HG03045 (cell line): ENCODE measurements around the gene RALB.

Source experiments
- ATAC-seq: cut with Tn5 transposase; IDR thresholded peaks from one replicate; pipeline ENCODE4 v1.9.1; 2021; ENCODE audit warnings: mild to moderate bottlenecking, moderate library complexity; ENCODE audit not compliant: unreplicated experiment

The RALB gene

DNA sequence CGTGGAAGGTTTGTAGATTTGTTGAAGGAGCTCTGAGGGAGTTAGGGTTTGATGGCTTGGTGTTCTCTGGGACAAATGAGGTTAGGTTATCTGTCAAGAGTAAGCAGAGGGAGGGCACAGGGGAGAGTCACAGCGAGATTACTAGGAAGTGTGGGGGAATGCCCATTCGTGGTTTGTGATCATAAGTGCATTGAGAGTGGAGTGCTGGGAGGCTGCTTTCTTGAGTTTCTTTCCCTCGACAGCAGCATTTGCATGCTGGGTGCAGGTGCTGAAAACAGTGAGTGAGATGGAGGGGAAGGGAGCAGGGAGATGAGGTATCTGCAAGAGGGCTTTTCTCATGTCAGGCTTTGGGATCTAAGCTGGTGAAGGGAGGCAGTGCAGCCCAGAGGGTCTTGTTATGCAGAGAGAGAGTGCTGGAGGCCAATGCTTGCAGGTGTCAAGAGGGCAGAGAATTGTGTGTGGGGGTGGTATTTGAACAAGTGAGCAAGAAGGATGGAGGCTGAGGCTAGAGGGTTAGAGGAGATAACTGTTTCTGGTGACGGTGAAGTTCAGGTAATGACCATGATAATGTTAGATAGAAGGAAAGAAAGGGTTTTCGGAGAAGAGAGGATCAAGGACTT is 8.8 kb downstream of the RALB start:
- peak; percentile 90 for ATAC-seq

DNA sequence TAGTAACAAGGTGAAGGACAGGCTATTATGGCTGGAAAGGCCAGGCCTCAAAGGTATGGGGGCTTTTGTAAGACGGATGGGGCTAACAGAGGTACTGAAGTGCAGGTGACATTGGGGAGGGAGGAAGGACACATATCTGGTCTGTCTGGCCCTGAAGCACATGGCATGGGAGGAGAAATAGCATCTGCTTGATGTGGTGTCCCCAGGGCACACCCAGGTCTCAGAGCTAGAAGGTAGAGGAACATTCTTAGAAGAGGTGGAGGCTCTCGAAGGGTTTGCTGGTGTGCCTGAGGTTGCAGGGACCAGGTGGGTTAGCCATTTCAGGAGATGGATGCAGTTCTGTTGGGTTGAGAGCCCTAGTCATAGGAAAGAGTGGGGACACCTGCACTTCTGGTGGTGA is 9.5 kb downstream of the RALB start:
- no peak for ATAC-seq

DNA sequence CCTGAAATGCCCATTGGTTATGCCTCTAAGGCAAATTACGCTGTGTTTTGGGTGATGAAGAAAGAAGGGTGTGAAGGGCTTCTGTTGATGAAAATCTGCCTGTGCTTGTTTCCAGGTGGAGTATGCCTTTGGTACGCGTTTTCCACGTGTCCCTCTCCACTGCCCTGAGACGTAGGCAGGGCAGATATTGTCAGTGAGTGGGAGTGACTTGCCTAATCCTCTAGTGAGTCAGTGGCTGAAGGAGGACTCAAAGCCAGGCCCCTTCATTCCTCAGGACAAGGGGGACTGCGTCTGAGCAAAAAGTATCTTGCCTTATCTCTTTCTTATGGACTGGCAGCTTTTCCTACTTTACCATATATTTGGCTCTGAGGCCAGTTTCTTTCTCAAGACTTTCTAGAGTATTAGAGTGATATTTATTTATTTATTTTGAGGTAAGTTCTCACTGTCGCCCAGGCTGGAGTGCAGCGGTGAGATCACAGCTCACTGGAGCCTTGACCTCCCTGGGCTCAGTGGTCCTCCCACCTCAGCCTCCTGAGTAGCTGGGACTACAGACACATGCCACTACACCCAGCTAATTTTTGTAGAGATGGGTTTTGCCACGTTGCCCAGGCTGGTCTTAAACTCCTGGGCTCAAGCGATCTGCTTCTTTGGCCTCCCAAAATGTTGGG is 10.2 kb downstream of the RALB start:
- no peak for ATAC-seq

DNA sequence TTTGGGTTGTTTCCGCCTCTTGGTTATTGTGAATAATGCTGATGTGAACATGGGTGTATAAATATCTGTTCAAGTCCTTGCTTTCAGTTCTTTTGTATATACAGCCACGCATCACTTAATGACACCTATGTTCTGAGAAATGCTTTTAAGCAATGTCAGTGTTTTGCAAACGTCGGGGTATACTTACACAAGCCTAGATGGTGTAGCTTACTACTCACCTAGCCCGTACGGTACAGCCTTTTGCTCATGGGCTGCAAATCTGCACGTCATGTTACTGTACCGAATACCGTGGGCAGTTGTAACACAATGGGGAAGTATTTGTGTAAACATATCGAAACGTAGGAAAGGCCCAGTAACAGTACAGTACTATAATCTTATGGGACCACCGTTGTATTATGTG is 12.4 kb downstream of the RALB start:
- ATAC-seq, result no peak

DNA sequence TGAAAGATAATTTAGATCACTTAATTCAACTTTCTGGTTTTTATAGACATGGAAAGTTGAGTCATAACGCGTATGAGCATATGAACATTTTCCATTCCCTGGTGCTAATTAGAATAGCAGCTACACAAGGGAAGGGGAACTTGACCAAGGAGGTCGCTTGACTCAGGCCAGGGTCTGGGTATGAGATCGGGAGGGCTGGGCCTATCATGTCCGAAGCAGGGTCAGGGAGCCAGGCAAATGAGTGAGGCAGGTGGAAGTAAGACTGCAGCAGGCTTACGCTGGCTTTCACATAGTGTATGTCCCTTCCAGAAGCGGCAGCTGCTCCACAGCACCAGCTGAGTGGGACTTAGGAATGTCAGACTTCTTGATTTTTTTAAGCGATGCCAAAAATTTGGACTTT is 14.7 kb downstream of the RALB start:
- ATAC-seq, result peak; percentile 40

DNA sequence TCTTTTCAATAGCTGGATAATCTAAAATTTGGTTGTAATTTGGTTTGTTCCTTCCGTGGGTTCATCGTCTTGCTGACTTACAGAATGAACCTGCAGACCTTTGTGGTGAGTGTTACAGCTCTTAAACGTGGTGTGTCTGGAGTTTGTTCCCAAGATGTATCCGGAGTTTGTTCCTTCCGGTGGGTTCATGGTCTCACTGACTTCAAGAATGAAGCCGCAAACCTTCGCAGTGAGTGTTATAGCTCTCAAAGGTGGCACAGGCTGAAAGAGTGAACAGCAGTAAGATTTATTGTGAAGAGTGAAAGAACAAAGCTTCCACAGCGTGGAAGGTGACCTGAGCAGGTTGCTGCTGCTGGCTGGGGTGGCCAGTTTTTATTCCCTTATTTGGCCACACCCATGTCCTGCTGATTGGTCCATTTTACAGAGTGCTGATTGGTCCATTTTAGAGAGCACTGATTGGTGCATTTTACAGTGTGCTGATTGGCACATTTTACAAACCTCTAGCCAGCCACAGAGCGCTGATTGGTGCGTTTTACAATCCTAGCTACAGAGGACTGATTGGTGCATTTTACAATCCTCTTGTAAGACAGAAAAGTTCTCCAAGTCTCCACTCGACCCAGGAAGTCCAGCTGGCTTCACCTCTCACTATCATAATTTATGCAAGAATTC is 16.6 kb downstream of the RALB start:
- no peak for ATAC-seq

DNA sequence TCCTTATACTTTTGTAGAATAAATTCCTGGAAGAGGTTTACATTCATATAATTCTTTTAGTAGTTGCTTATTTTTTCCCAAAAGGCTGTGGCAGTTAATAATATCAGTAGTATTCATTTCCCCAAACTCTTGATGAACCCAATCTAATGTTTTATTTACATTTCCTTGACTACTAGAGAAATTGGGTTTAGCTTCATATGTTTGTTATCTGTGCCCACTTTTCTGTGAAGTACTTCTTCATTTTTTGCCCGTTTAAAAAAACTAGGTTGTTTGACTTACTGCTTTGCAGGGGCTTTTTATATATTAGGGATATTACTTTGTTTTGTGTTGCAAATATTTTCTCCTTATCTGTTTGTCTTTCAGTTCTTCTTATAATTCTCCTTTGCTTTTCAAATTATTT is 17.2 kb downstream of the RALB start:
- ATAC-seq, result no peak

DNA sequence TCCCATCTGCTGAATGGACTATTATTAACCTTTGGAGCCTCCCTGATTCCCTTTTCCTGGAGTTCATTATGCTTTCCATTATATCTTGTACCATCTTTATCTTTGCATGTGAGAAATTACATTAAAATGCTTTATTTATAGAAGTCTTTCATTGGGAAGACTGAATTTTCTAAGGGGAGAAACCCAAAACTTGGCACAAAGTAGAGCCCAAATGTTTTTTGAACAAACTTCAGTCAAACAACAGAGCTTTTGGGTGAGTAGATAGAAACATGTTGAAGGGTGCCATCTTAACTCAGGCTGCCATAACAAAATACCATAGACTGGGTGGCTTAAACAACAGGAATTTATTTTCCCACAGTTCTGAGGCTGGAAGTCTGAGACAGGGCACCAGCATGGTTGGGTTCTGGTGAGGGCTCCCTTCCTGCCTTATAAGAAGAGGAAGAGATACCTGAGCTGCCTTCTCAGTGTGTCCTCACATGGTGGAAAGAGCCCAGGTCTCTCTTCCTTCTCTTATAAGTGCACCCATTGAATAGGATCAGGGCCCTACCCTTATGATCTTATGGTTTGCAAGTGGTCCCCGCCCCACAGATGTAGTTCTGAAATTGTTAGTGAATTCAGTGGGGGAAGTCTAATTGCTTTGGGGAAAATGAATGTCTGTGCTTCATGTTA is 19.2 kb downstream of the RALB start:
- ATAC-seq, result no peak

DNA sequence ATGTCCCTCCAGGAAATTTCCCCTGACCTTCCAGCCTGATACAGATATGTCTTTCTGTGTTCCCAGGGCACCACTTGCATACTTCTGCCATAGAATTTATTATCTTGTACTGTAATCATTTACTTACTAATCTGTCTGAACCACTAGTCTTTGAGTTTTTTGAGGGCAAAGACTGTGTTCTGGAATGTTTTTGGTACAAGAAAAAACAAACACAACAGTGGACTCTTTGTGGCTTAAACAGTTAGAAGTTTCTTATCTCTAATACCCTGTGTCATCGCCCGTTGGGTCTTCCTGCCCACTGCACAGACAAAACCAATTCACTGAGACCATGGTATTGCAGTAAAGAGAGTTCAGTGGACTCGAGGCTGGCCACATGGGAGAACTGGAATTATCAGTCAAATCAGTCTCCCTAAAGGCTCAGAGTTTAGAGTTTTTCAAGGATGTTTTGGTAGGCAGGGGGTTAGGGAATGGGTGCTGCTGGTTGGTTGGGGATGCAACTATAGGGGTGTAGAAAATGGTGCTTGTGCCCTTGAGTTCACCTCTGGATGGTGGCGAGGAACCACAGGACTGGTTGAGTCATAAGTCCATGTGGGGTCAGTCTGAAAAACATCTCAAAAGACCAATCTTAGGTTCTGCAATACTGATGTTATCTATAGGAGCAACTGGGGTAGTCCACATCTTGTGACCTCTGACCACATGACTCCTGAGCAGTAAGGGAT is 20.3 kb downstream of the RALB start:
- ATAC-seq, result no peak

DNA sequence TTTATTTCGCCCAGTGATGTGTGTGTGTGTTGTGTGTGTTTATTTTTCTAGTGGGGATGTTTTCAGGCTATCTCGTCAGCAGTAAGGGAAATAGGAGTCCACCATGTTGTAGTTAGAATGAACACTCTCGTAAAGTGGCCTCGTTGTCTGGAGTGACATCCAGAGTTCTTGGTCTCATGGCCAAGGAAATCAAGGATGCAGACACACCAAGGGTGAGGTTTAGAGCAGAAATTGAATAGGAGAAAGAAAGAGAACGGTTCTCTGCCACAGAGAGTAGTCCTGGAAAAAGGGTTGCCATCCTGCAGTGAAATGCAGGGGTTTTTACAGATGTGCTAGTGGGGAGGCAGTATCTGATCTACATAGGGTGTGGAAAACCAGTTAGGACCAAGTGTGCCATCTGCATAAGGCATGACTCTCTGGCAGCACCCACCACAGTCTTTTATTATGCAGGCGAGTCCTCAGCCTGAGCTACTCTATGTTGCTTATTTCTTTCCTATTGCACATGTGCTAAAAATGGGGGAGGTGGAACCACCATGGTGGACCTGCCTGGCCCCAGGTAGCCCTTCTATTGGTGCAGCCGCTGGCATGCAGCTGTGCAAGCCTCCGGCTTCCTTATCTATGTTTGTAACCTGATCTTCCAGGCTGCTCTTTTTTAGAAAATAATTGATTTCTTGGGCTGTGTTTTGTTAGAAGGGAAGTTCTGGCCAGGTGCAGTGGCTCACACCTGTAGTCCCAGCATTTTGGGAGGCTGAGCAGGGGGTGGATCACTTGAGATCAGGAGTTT is 23.2 kb downstream of the RALB start:
- ATAC-seq, result no peak

DNA sequence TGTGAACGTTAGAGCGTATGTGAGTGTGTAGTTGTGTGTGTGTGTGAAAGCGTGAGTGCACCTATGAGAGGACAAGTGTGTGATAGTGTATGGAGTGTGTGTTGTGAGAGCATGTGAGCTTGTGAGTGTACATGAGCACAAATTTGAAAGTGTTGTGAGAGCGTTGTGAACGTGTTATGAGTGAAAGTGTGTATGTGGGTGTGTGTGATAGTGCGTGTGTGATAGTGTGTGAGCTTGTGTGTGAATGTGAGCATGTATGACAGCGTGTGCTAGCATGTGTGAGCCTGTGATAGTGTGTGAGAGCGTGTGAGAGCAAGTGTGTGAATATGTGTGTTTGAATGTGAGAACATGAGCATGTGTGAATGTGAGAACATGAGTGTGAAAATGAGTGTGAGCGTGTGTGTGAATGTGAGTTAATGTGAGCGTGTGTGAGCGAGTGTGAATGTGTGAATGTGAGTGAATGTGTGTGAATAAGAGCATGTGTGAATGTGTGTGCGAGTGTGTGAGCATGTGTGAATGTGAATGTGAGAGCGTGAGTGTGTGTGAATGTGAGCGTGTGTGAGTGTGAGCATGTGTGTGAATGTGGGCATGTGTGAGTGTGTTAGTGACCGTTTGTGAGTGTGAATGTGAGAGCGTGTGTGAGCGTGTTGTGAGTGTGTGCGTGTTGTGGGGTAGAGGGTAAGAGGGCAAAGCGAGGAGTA is 25.0 kb downstream of the RALB start:
- ATAC-seq, result no peak

DNA sequence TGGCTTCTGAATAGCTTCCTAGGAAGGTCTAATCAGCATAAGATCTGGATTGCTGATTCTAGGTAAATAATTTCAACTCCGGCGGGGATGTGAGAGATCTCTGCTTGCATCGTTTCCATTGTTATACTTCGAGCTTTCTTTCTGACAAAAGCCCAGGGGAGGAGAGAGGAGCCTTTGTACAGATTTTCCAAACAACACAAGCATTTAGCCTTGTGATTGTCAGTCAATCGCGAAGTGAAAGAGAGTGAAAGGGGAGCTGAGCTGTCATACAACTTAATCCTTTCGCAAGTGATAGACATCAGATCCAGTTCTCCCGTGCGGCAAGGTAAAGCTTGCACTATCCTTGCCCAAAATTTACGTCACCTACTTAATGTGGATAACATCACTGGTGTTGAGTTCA is 26.2 kb downstream of the RALB start:
- no peak for ATAC-seq

DNA sequence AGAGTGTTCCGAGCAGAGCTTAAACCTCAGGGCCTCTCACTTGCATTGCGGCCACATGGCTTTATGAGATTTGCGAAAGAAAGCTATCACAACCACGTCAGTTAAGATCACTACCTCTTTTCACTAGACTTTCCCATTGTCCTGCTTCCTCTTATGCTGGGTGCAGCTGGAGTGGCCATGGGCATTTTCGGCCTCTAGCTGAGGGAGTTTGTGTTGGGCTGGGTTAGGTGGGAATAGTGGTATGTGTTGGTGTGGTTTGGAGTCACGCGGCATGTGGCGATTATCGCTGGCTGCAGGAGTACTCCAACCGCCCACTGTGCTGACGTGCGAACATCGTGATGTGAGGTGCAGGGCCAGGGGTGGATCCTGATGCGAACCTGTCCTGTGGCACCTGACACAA is 27.1 kb downstream of the RALB start:
- no peak for ATAC-seq

DNA sequence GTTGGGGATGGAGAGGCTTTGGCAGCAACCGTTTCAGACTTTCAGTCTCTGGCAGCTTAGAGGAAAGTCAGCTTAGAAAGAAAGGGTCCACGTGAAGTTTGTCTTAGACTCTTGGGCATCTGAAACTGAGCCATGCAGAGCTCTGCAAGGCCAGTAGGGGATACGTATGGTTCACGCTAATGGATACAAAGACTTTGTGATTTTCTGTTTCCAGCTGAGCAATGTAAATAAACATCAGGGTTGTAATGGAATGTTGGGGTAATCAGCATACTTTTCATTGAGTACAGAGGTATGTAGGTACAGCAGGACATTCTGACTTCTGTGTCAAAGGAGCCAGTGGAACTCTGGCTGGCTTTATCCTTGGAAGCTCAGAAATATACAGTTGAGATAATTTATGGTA is 31.0 kb downstream of the RALB start:
- ATAC-seq, result no peak

DNA sequence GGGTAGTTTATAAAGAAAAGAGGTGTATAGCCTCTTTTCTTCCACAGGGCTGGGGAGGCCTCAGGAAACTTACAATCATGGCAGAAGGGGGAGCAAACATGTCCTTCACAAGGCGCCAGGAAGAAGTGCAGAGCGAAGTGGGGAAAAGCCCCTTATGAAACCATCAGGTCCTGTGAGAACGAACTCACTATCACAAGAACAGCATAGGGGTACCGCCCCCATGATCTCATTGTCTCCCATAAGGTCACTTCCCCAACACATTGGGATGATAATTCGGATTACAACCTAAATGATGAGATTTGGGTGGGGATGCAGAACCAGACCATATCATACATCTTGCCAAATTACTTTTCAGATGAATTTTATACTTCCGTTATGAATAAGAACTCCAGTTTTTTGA is 32.4 kb downstream of the RALB start:
- ATAC-seq, result no peak

DNA sequence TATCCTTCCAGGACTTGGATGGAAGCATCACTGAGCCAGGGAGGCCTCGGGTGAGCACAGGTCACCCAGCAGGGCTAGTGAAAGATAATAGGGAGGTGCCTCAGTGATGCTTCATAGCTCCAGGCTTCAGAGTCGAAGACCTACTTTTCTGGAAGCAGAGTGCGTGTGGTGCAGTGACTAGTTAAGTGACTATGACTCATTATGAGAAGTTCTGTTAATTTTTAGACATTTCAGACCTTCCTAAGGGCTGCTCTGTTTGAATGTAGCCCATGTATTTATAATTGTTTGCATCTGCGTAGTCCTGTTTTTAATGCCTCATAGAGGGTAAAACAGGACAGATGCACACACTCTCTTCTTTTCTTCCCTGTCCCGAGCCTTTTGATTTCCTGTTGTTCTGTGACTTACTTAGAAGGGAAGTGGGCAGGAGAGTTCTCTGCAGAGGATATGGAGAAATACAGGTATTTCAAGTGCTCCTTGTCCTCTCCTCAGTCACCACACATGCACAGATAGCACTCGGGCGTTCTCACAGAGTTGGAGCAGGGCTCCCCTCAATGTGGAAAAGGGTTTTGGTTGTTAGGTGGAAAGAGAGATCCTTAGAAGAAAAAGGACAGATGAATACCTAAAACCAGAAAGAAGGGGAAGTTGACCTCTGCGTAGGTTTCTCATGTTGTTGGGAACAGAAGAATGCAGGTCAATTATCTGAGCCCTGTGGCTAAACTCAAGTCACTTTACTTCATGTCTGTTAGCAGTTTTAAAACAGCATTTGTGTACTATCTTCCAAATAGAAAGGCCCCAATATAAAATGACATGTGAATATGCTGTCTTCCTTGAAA is 34.7 kb downstream of the RALB start:
- ATAC-seq, result peak; percentile 94

DNA sequence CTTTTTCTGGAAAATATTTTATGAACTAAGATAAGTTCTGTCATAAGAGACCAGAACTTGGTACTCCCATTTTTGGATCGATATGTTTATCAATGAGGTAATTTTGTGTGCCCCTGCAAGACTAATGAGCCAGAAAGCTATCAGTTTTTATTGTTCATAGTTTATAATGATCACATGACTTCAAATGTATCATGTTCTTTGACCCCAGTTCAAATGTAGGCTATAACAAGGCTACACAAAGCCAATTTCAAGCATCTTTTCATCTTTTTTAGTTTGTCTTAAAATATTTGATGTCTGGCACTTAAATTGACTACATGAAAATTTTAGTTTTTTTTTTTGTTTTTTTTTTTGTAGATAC is 35.3 kb downstream of the RALB start:
- no peak for ATAC-seq

DNA sequence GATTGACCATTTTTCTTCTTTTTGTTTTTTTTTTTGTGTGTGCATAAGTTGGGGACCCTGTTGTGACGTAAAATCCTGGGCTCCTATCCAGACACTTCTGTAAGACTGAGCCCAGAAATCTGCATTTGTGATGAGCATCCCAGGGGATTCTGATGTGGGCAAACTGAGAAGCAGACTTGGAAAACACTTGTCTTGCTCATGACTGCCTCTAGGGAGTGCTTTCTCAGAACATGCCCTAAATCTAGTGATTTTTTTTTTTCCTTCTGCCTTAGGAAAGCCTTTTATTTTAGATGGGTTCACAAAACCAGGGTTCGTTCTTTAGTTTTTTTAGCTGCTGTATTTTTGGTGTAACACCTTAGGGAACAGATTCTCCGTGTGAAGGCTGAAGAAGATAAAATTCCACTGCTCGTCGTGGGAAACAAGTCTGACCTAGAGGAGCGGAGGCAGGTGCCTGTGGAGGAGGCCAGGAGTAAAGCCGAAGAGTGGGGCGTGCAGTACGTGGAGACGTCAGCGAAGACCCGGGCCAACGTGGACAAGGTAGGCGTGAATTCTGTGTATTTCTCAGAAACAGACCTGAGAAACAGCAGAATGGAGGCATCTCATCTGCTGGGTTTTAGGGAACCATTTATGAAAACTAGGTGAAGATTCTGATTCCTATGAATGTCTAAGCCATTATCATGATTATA is 36.7 kb downstream of the RALB start:
- ATAC-seq, result no peak

DNA sequence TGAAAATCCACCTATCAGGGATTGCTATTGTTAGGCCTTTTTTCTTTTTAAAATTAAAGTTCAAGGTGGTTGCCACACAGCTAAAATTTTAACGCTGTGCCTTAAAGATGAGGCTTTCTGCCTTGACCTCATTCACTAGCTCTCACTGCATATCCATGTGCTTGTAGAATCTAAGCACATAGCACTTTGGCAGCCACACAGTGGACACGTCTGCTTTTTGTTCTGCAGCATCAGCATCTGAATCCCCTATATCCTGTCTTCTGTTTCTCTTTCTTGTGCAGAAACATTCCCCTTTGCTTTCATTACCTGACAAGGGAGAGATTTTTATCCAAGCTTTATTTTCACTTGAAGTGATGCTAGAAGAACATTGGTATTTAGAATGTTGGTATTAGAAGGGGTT is 38.1 kb downstream of the RALB start:
- ATAC-seq, result no peak
